ENCODE data around the gene ARFGAP3.

The ARFGAP3 gene

DNA sequence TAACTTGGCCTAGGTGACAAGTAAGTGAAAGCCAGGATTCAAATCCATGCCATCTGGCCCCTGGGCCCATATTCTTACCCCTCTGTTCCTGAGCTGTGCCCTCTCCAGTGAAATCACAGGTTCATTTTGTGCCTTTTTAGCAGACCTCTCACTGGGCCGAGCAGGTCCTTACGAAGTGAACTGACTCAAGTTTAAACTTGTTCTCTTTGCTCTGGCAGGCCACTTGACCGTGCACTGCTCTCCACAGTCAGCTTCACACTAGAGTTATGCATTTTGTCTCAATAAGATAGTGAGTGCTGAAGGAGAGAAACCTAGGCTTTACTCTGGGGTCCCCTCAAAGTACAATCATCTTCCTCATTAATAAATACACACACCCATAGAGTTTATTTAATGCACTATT lies 40.7 kb downstream of the ARFGAP3 start:
- no peak overlapping the region for H3K4me3 ChIP-seq (ENCODE audit: low read depth, low read length)
- TF ChIP-seq MYC (IDR thresholded peaks at IDR 0.05; ENCODE audit: low read depth, low read length) (no peak), POLR2A (IDR thresholded peaks at IDR 0.05; ENCODE audit: extremely low read depth, insufficient read length) (no peak)
- TF ChIP-seq, protein P1, sequence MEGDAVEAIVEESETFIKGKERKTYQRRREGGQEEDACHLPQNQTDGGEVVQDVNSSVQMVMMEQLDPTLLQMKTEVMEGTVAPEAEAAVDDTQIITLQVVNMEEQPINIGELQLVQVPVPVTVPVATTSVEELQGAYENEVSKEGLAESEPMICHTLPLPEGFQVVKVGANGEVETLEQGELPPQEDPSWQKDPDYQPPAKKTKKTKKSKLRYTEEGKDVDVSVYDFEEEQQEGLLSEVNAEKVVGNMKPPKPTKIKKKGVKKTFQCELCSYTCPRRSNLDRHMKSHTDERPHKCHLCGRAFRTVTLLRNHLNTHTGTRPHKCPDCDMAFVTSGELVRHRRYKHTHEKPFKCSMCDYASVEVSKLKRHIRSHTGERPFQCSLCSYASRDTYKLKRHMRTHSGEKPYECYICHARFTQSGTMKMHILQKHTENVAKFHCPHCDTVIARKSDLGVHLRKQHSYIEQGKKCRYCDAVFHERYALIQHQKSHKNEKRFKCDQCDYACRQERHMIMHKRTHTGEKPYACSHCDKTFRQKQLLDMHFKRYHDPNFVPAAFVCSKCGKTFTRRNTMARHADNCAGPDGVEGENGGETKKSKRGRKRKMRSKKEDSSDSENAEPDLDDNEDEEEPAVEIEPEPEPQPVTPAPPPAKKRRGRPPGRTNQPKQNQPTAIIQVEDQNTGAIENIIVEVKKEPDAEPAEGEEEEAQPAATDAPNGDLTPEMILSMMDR (IDR thresholded peaks at IDR 0.05; ENCODE audit: low read depth, low read length), result no peak
- TF ChIP-seq, protein P2, sequence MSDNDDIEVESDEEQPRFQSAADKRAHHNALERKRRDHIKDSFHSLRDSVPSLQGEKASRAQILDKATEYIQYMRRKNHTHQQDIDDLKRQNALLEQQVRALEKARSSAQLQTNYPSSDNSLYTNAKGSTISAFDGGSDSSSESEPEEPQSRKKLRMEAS (IDR thresholded peaks at IDR 0.05; ENCODE audit: low read depth, low read length), result no peak
- no peak for DNase-seq (ENCODE audit: low read depth)

DNA sequence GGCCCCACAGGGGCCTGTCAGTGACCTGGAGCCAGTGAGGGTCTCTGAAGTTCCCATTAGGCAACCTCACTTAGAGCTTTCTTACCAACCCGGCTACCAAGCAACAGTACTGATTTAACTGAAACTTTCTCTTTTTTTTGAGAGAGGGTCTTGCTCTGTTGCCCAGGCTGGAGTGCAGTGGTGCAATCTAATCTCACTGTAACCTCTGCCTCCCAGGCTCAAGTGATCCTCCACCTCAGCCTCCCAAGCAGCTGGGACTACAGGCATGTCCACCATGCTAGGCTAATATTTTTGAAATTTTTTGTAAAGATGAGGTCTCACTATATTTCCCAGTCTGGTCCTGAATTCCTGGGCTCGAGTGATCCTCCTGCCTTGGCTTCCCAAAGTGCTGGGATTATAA lies 42.5 kb downstream of the ARFGAP3 start:
- TF ChIP-seq, protein P2 (IDR thresholded peaks at IDR 0.05; ENCODE audit: low read depth, low read length), result no peak
- TF ChIP-seq POLR2A (IDR thresholded peaks at IDR 0.05; ENCODE audit: extremely low read depth, insufficient read length), result no peak
- no peak for DNase-seq (ENCODE audit: low read depth)
- no peak overlapping the region for H3K4me3 ChIP-seq (ENCODE audit: low read depth, low read length)

DNA sequence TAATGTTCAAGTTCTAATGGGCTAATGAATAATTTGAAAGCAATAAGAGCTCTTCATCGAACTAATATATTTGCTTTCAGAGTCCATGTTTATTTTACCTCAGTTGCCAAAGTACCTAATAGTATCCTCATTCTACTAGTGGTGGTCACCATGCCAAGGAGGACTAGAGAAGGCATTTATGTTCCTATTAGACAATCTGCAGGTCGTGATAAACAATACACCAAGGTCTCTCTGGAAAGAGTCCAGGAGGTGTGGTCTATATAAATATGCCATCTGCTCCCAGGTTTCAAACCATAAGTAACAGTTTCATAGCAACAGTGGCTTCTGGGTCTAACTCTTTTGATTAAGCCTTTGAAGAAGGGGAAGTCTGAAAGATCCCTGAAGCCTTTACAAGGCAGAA lies 42.9 kb downstream of the ARFGAP3 start:
- TF ChIP-seq, protein P2 (IDR thresholded peaks at IDR 0.05; ENCODE audit: low read depth, low read length), result no peak
- TF ChIP-seq POLR2A (IDR thresholded peaks at IDR 0.05; ENCODE audit: extremely low read depth, insufficient read length), result no peak
- H3K4me3 ChIP-seq (ENCODE audit: low read depth, low read length), result no peak overlapping the region
- no peak for DNase-seq (ENCODE audit: low read depth)

DNA sequence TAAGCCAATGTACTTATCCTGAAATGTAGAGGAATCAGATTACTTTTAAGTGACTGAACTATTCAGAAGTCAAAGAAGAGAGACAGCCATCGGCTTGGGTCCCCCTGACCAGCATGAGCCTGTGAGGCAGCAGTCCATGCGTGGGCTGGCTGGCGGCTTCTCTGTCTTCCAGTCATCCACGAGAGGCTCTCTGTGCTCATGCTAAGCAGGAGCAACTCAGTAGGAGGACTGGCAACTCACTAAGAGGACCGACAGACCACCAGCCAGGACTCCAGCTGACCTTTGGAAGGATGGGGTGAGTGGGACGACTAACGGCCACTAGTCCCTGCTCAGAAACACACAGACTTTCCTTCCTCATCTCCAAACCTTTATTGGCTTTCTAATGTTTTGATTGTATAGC lies 43.6 kb downstream of the ARFGAP3 start:
- H3K4me3 ChIP-seq (ENCODE audit: low read depth, low read length), result no peak overlapping the region
- DNase-seq (ENCODE audit: low read depth), result no peak
- TF ChIP-seq, protein P1 (IDR thresholded peaks at IDR 0.05; ENCODE audit: low read depth, low read length), result no peak
- TF ChIP-seq, protein P2 (IDR thresholded peaks at IDR 0.05; ENCODE audit: low read depth, low read length), result no peak
- no peak for TF ChIP-seq MYC (IDR thresholded peaks at IDR 0.05; ENCODE audit: low read depth, low read length)
- no peak for TF ChIP-seq POLR2A (IDR thresholded peaks at IDR 0.05; ENCODE audit: extremely low read depth, insufficient read length)

DNA sequence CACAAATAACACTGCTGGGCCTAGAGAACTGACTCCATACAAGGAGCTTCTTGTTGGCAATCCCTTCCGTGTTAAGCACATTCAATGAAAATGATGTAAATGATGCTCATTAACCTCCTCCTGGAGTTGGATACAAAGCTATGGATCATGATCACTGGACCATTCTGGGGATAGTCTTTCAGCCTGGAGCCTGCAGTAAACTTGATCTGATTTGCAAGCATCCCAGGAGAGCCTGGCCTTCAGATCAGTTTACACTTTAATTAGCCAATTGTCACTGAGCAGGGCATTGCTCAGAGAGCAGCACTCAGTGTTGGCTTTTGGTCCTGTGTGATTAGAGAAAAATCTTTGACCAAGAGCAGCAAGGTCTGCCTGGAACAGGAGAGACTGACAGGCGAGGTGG lies 45.6 kb downstream of the ARFGAP3 start:
- H3K4me3 ChIP-seq (ENCODE audit: low read depth, low read length), result no peak overlapping the region
- no peak for TF ChIP-seq MYC (IDR thresholded peaks at IDR 0.05; ENCODE audit: low read depth, low read length)
- TF ChIP-seq, protein P1 (IDR thresholded peaks at IDR 0.05; ENCODE audit: low read depth, low read length), result no peak
- TF ChIP-seq, protein P2 (IDR thresholded peaks at IDR 0.05; ENCODE audit: low read depth, low read length), result no peak
- TF ChIP-seq POLR2A (IDR thresholded peaks at IDR 0.05; ENCODE audit: extremely low read depth, insufficient read length), result no peak
- no peak for DNase-seq (ENCODE audit: low read depth)

DNA sequence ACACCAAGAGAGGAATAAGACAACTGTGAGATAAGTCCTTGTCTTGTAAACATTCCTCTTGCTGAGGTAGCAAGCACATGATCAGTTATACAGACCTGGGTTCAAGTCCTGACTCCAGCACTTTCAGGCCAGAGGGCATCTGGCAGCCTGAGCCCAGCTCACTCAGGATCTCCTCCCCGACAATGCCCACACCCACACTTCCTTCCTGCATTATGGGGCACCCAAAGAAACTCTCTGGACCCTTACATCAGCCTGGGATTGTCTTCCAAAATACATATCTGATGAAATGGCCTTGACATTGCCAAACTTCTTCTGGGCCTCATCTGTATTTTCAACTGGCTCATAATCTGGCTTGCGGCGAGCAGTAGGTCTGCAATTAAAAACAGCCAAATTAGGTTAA lies 48.6 kb downstream of the ARFGAP3 start:
- DNase-seq (ENCODE audit: low read depth), result no peak
- TF ChIP-seq, protein P2 (IDR thresholded peaks at IDR 0.05; ENCODE audit: low read depth, low read length), result no peak
- TF ChIP-seq, protein P1 (IDR thresholded peaks at IDR 0.05; ENCODE audit: low read depth, low read length), result no peak
- TF ChIP-seq POLR2A (IDR thresholded peaks at IDR 0.05; ENCODE audit: extremely low read depth, insufficient read length) (no peak), MYC (IDR thresholded peaks at IDR 0.05; ENCODE audit: low read depth, low read length) (no peak)
- H3K4me3 ChIP-seq (ENCODE audit: low read depth, low read length), result no peak overlapping the region

DNA sequence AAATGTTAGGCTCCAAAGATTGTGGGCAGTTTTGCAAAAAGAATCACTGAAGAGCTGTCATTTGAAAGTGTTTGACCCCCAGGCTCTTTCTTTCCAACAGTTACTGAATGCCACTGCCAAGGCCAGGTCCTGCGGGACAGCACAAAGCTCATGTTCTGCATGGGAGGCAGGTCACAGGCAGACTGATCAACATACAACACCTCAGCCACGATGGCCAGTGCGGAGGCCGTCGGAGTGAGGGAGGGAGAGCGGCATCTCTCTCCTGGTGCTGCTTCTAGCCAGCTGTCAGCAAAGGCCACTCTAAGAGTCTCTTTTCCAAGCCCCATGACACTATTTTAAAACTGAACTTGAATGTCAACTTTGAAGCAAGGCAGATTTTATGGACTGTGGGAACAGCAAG lies 49.9 kb downstream of the ARFGAP3 start:
- DNase-seq (ENCODE audit: low read depth), result no peak
- no peak overlapping the region for H3K4me3 ChIP-seq (ENCODE audit: low read depth, low read length)
- TF ChIP-seq POLR2A (IDR thresholded peaks at IDR 0.05; ENCODE audit: extremely low read depth, insufficient read length) (no peak), MYC (IDR thresholded peaks at IDR 0.05; ENCODE audit: low read depth, low read length) (no peak)
- TF ChIP-seq, protein P2 (IDR thresholded peaks at IDR 0.05; ENCODE audit: low read depth, low read length), result no peak

Data from NB4 (cell line).